ENCODE data around the gene KLHDC3. TPM values are rescaled to one million over a fixed set of nuclear protein-coding genes. Genes with fewer than 3 reads are reported as not detected.

KLHDC3 gene
- total and polyA plus RNA-seq, 2 of the 8 experiments (the other 6 are each of a cell fraction or from before 2014, with no cell fraction given): 181 to 203 TPM

DNA sequence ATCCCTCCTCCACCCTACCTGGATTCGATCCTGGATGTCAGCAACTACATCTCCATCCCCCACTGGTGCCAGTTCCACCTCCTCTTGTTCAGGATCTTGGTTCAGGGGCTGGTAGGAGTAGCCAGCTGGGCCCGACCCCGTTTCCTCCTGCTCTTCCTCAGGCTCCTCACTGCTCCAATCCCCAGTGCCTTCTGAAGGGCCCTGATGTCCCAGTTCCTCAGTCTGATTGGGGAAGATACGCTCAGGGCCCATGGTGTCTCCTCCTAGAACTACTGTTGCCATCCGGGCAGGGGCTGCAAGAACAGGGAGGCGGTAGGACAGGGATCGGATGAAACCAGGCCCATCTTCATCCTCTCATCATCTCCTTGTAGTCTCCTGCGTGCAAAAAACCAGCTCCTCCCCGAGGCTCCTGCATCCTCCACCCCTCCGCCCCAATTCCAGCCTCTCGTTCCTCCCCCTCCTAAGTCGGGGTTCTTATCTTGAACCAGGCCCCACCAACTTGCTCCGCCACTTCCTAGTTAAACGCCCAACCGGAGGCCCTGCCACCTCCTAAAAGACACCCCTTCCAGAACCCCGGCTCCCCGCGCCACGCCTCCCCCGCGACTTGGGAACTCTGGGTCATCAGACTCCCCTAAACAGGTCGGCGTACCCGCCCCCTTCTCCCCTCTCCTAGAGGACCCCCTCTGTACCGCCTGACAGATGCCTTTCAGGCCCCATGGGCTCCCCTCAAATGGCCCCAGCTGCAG, 779 bp upstream of the KLHDC3 start:
- H4K5ac ChIP-seq (ENCODE audit: insufficient read length, low read depth, low read length): no peak overlapping the region
- H3K23ac ChIP-seq (ENCODE audit: insufficient read length): no peak overlapping the region
- FAIRE-seq: no peak
- no peaks in the 10 kb centered on the region for H3K9me3 ChIP-seq (ENCODE audit: insufficient read depth in 2 of 2, low read depth in 1 of 2, low read length in 1 of 2)
- peaks cover 3 to 45% of the 10 kb centered on the region in 2 experiments; a peak in 2 of 4 replicates for H3K79me2 ChIP-seq (ENCODE audit: control insufficient read depth in 1 of 2, insufficient read depth in 2 of 2, low read length in 2 of 2)
- H3K4ac ChIP-seq (replicated peaks; ENCODE audit: insufficient read length, low read depth, low read length): no peak overlapping the region
- no peak overlapping the region for H4K91ac ChIP-seq (replicated peaks; ENCODE audit: insufficient read length, low read length)
- ChIA-PET CTCF (ENCODE audit: partially characterized antibody) (interaction anchor here (0.7 to 2.2 kb wide), 17 partner anchors 8 to 130 kb away, joined by 3 to 9 read pairs (median 4); partner anchors contain the start of genes GNMT, PTK7 and RRP36), POLR2A (ENCODE audit: partially characterized antibody) (interaction anchor here (0.5 to 27.9 kb wide), 19 partner anchors 9 to 162 kb away, joined by 3 to 584 read pairs (median 7); partner anchors contain the start of genes CNPY3, CUL7, KLC4 and MRPL2)
- H3K27me3 ChIP-seq (replicated peaks in 1 of 4; ENCODE audit: control insufficient read depth in 3 of 4, extremely low read depth in 1 of 4, insufficient read depth in 3 of 4, low read length in 3 of 4): no peaks in the 10 kb centered on the region
- H3K4me3 ChIP-seq (ENCODE audit: extremely low read depth in 1 of 4, insufficient read depth in 2 of 4, low read depth in 3 of 4, low read length in 4 of 4): peak overlapping the region; percentile 47 to 87 (median 85)
- no peak overlapping the region for H2BK20ac ChIP-seq (ENCODE audit: low read length)
- peak overlapping the region; percentile 89 to 95 for H3K4me2 ChIP-seq (ENCODE audit: insufficient read depth in 1 of 2, low read depth in 2 of 2, low read length in 2 of 2)
- 26% methylated on average over 13 of the region's 25 CpGs; no CpG with 5 or more reads in 1 of the 2 experiments for WGBS, 2 experiments (ENCODE audit: extremely low coverage in 1 of 2, insufficient coverage in 1 of 2, insufficient read length in 1 of 2, insufficient replicate concordance in 2 of 2, low coverage in 1 of 2, low lambda C conversion rate in 2 of 2, missing lambda C conversion rate in 1 of 2)
- H2AFZ ChIP-seq (ENCODE audit: low read length): no peak overlapping the region; the same call in 1 of the 2 replicates
- no peak overlapping the region for H2AK5ac ChIP-seq (ENCODE audit: low read depth, low read length)
- no peak for DNase-seq (ENCODE audit: low read depth in 1 of 2, low spot score in 2 of 2)
- no peak overlapping the region for H2BK15ac ChIP-seq (ENCODE audit: low read length)
- H3K14ac ChIP-seq (ENCODE audit: insufficient read length): no peak overlapping the region
- H3K4me1 ChIP-seq (replicated peaks in 1 of 4; ENCODE audit: control insufficient read depth in 3 of 4, insufficient read depth in 4 of 4, low read length in 3 of 4): peaks cover 0 to 9% (median 4%) of the 10 kb centered on the region in 4 experiments; a peak in 6 of 7 replicates
- no peak overlapping the region; the same call in 1 of the 2 replicates for H4K8ac ChIP-seq (ENCODE audit: extremely low read depth, insufficient read depth, low read length)
- H4K20me1 ChIP-seq (replicated peaks in 1 of 2; ENCODE audit: control insufficient read depth in 1 of 2, insufficient read depth in 2 of 2, low read length in 2 of 2): peaks cover 0 to 7% of the 10 kb centered on the region in 2 experiments
- 0 out of 2 replicates have a peak overlapping the region, but pooled peaks have one; percentile 11 for H2BK5ac ChIP-seq (ENCODE audit: low read depth, low read length)
- peaks cover 8% of the 10 kb centered on the region for H3K79me1 ChIP-seq (ENCODE audit: low read depth, low read length)
- no peak overlapping the region for H2BK120ac ChIP-seq (replicated peaks; ENCODE audit: low read depth, low read length)
- H3K27ac ChIP-seq (ENCODE audit: low read depth, low read length): 0 out of 2 replicates have a peak overlapping the region, but pooled peaks have one; percentile 37
- TF ChIP-seq SAP30 (IDR thresholded peaks at IDR 0.05; ENCODE audit: insufficient read depth, insufficient replicate concordance, low read length) (peak; percentile 89), KDM1A (IDR thresholded peaks at IDR 0.05; ENCODE audit: borderline replicate concordance, low read length) (no peak), TAF1 (IDR thresholded peaks at IDR 0.05; ENCODE audit: low read depth, low read length) (no peak), PHF8 (conservative IDR thresholded peaks at IDR 0.05; ENCODE audit: low read depth, low read length) (peak; percentile 63)
- peaks cover 7% of the 10 kb centered on the region for H3K23me2 ChIP-seq (ENCODE audit: low read depth, low read length)
- peak overlapping the region; percentile 38 to 71 (median 64) for H3K9ac ChIP-seq (replicated peaks in 1 of 4; ENCODE audit: extremely low read depth in 1 of 4, low read depth in 3 of 4, low read length in 3 of 4)
- H3K56ac ChIP-seq (replicated peaks; ENCODE audit: insufficient read length, low read depth, low read length): peak overlapping the region; percentile 32
- peaks cover 16 to 45% (median 42%) of the 10 kb centered on the region in 4 experiments for H3K36me3 ChIP-seq (ENCODE audit: control insufficient read depth in 2 of 4, insufficient read depth in 4 of 4, low read length in 3 of 4)
- no peak overlapping the region for H3K18ac ChIP-seq (ENCODE audit: extremely low read depth, low read length)
- no peak overlapping the region for H2BK12ac ChIP-seq (ENCODE audit: low read depth, low read length)

Measured in H1 (cell line).